ENCODE results near the gene EGR4. TPM values are rescaled to one million over a fixed set of nuclear protein-coding genes. Genes with fewer than 3 reads are reported as not detected.

Gene EGR4
- total RNA-seq, 1 donor from 2014 or later = not detected

- intact Hi-C loops (cut with micrococcal nuclease) = no loop called here
- DNase-seq (no peak), ATAC-seq (no peak)
These were observed 38.2 kb downstream of the EGR4 start for GRCh38 chr2:73255007-73255644.

GRCh38 chr2:73254343-73255006 is 38.9 kb downstream of the EGR4 start:
- no peak for DNase-seq
- ATAC-seq = no peak
- intact Hi-C loops (cut with micrococcal nuclease) = no loop called here

- no peak for DNase-seq
- no peak for ATAC-seq
- intact Hi-C loops (cut with micrococcal nuclease) = no loop called here
These were observed 39.4 kb downstream of the EGR4 start for GRCh38 chr2:73253901-73254300.

DNA sequence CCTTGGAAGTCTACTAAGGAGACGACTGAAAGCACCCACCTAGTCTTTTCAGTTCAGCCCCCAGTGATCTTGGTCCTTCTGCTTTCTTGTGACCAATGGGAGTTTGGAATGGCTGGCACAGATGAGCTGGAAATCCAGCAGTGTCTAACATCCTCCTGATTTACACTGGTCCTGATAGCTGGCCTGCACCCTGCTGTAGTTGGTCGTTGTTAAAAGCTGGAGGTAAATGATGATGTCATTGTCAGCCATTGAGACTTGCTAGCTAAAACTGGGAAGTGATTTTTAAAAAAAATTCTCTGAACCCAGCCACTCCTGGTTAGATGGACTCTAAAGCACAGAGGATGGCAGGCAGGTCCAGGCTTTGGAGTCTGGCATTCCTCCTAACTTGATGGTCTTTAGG is 39.9 kb downstream of the EGR4 start:
- intact Hi-C loops (cut with micrococcal nuclease) = no loop called here
- ATAC-seq = no peak
- no peak for DNase-seq

GRCh38 chr2:73252238-73253027 is 40.9 kb downstream of the EGR4 start:
- ATAC-seq (no peak), DNase-seq (no peak)
- intact Hi-C loops (cut with micrococcal nuclease) = no loop called here

DNA sequence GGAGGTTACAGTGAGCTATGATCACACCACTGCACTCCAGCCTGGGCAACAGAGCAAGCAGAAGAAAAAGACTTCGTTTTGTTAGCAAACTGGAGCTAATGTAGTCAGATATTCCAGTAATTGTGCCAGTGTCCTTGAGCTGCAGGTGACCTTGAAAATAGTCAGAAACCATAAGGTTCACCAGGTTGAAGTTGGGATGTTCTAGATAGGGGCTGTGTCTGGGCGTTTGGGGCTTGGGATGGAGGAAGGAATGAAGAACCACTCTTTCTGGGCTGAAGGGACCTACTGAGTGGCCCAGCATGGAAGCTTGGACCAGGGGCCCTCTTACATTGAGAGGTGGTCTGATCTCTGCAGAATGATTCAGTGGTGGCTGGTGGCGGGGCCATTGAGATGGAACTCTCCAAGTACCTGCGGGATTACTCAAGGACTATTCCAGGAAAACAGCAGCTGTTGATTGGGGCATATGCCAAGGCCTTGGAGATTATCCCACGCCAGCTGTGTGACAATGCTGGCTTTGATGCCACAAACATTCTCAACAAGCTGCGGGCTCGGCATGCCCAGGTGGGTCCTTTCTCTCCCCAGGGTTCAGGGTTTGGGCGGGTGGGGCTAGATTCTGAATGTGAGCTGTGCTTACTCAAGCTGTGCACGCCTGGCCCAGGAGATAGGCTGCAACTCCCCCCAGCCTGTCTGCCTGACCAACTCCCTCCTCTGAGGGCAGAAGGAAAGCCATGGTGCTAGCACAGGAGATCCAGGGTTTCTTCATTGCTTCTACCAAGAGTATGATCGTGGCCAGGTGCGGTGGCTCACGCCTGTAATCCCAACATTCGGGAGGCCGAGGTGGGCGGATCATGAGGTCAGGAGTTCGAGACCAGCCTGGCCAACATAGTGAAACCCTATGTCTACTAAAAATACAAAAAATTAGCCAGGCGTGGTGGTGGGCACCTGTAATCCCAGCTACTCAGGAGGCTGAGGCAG is 42.2 kb downstream of the EGR4 start:
- no peak for ATAC-seq
- intact Hi-C loops (cut with micrococcal nuclease) = no loop called here

DNA sequence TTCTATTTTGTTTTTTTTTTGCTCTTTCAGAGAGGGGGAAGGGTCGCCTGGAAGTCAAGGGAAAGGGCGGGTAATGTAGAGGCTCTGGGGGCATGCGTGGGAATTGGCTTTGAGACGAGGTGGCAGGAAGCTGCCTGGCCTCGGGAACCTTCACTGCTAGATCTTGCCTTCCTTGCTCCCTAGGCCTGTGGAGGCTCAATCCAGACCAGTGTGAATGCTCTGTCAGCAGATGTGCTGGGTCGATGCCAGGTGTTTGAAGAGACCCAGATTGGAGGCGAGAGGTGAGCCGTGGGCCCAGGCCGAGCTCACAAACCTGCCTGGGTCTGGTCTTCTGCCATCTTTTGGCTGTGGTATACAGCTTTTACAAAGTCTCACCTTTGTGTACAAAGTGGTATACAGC is 43.7 kb downstream of the EGR4 start:
- DNase-seq (no peak), ATAC-seq (peak; percentile 44)
- intact Hi-C loops (cut with micrococcal nuclease) = no loop called here

More for the DNA sequence above, 42.2 kb downstream of the EGR4 start:
- no peak for DNase-seq

DNA sequence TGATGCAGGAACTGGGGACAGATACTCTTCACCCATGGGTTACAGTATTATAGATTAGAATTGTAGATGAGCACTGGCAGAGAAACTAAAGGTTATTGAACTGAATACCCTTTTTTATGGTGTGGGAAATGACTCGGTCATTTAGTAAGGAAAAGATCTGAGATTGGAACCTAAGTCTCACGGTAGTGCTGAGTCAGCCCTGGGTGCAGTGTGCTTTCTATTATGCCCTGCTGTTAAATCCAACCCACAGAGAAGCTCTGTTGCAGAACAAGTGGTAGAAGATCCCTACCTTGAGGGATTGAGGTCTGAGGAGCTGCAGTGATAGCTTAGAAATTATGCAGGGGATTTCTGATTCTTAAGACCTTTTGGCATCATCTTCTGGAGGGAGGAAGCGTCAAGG is 46.5 kb downstream of the EGR4 start:
- DNase-seq (no peak), ATAC-seq (no peak)
- intact Hi-C loops (cut with micrococcal nuclease) = no loop called here

GRCh38 chr2:73244580-73244979 is 48.8 kb downstream of the EGR4 start:
- no peak for DNase-seq
- no peak for ATAC-seq
- intact Hi-C loops (cut with micrococcal nuclease) = no loop called here

GRCh38 chr2:73243884-73244570 is 49.3 kb downstream of the EGR4 start:
- ATAC-seq (peak; percentile 81), DNase-seq (no peak)
- intact Hi-C loops (cut with micrococcal nuclease) = no loop called here

Other genes starting within 250 kb of the EGR4 start
- 8.6 TPM for gene SFXN5, start 221.8 kb downstream of the EGR4 start, total RNA-seq
- 19.4 TPM for gene RAB11FIP5, start 180.6 kb downstream of the EGR4 start, total RNA-seq
- not detected for gene NOTO, start 91.0 kb downstream of the EGR4 start, total RNA-seq
- 15.4 TPM for gene SMYD5, start 79.3 kb downstream of the EGR4 start, total RNA-seq
- gene PRADC1, start 60.3 kb downstream of the EGR4 start, total RNA-seq = 97.7 TPM
- gene CCT7, start 59.2 kb downstream of the EGR4 start, total RNA-seq = 216 TPM
- 0.69 TPM for gene FBXO41, start 9.1 kb downstream of the EGR4 start, total RNA-seq
- gene ALMS1, start 92.3 kb upstream of the EGR4 start, total RNA-seq = 7.6 TPM

Measured in left ventricle myocardium superior (tissue), 1 donor.